GM19452 (cell line): ENCODE results near the gene ADCY3.

ENCODE experiments used
- ATAC-seq: cut with Tn5 transposase; IDR thresholded peaks from one replicate; pipeline ENCODE4 v1.9.1; 2021; ENCODE audit not compliant: unreplicated experiment

The ADCY3 gene

DNA sequence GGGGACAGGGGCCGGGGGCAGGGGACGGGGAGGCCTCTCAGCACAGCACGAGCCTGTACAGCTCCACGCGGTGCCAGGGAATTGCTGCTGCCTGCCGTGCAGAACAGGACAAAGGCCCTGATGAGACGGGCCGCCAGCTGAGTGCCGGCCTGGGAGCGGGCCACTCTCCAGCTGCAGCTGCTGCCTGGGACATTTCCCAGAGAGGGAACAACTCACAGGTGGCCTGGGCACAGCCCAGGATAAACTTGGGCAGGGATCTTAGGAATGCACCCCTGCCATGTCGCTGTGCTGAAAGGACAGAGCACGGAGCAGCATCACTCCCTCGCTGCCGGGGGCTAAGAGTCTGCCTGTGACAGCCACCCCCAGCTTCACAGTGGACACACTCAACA is 88.0 kb downstream of the ADCY3 start:
- ATAC-seq = no peak

DNA sequence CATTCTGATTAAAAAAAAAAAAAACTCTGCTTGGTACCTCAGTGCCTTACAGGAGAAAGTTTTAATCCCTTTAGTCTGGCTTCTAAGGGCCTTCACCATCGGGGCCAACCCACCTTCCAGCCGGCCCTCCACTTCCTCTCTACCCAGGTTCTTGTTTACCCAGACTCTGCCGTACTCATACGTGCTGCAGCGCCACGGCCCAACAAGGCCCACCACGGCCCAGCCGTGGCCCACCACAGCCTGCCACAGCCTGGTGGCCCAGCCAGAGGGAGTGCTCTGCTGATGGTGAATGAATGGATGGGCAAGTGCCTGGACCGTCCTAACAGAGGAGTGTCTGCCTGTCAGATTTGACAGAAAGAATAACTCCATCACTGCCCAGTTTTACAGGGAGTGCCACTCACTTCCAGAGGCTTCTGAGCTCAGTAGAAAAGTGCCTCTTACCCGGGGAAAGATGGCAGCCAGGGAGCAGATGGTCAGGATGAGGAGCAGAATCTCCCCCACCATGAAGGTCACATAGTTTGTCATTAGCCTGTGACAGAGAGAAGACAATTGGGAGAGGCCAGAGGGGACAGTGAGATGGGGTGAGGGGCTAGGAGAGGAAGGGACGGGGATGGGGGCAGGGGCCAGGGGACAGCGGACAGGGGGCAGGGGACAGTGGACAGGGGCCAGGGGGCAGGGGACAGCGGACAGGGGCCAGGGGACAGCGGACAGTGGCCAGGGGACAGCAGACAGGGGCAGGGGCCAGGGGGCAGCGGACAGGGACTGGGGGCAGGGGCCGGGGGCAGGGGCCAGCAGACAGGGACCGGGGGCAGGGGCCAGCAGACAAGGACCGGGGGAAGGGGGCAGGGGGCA is 88.6 kb downstream of the ADCY3 start:
- ATAC-seq = no peak

DNA sequence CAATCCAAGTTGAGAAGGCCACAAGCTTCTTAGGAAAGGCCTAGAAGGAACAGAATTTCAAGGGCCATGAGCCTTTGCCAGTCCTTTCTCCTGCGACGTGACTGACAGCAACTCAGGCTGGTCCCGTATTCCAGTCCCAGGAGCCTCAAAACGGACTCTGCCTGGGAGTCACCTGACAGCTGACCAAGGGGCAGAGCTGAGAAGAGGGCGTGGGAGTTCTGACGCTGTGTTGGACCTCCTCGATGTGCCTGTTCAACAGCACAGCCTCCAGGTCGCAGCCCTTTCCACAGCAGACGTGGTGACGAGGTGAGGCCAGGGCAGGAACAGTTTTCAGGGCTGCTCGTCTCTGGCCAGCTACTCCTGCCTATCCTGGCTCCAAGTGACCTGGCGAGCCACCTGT is 89.3 kb downstream of the ADCY3 start:
- ATAC-seq = no peak

DNA sequence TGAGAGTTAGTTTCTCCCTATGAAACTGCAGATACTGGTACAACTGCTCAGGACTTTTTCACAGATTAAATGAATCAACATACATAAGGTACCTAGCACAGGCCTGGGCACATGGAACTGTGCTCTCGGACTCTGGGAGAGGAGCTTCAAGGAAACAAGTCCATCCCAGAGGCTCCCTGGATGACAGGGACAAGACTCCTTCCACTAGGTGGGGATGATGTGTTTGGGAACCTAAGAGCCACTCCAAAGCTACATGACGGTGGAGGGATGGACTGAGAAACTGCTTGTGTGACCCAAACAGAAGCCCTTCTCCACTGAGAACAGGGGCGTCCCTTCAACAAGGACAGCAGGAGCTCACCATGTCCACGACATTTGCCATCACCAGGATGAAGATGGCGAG is 89.7 kb downstream of the ADCY3 start:
- no peak for ATAC-seq

DNA sequence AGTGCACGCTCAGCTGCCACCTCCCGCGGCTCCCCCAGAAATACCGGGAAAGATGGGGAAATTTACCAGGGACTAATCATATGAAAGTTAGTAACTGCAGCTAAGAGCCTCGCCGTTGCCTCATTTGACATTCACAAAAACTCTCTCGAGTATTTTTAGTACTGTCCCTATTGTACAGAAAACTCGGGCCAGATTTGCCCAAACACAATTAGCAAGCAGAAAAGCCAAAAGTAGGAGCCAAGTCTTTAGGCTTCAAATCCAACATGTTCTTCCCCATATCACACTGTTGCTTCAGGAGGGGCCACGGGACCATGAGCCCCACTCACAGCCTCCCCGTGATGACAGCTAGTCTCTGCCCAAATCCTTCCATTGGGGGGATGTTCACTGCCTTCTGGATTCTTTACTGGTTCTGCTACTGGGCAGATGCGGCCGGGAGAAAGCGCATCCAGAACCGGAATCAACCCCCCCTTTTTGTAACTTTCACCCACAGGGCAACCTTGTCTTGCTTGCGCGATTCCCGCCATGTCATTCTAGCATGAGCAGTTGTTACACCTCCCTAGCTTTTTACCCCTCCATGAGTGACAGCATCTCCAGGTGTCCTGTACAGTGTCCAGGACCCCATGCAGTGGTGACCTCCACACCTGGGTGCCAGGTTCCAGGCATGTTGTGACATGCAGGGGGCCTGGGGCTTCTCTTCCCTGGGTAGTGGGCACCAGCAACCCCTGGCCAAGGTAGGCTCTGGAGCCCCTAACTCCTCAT is 91.6 kb downstream of the ADCY3 start:
- no peak for ATAC-seq

DNA sequence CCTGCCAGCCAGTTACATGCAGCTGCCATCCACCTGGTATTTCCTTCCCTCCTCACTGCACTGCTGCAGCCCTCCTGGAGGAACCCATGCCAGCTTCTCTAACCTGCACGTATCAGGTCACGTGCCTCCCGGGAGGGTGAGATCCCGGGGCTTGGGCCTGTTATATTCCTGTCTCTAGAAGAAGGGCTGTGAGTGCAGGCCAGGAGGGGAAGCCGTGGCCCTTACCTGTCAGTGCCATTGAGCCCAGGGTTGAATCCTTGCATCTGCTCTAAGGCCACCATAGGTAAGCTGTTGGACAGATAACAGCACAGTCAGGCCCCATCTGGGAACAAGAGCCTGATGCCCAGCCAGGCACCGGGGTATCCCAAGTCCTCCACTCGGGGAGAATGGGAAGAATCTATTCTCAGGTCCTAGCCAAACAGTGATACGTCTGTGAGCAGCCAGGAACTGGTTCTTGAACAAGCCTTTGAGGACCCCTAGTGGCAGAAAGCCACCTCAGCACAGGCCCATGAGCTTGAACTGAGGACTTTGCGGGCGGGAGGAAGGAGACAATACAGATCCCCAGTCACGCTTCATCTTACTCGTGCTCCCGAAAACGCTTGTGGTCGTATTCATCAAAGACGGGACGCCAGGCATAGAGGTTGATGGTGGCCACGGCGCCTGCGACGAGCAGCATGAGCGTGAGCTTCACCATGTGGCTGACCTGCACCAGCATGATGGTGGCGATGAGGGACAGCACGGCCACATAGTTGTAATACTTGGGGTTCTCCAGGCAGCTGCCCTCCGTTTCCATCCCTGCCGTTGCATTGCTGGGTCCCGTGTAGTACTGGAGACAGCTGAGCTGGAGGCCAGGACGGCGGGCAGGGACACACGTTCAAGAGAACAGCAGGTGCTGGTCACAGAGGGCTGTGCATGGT is 92.5 kb downstream of the ADCY3 start:
- ATAC-seq = no peak

DNA sequence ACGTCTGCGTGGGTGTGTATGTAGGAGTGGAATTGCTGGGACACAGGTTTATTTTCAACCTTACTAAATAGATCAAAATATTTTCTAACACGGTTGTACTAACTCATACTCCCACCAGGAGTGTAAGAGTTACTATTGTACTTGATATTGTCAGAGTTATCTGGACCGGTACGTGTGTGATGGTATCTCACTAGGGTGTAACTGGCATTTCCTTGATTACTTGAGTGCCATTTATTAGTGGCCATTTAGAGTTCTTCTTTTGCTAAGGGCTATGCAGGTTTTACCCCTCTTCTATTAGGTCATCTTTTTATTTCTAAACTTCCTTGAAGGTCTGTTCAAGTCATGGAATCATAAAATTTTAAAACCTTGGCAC is 93.3 kb downstream of the ADCY3 start:
- no peak for ATAC-seq

DNA sequence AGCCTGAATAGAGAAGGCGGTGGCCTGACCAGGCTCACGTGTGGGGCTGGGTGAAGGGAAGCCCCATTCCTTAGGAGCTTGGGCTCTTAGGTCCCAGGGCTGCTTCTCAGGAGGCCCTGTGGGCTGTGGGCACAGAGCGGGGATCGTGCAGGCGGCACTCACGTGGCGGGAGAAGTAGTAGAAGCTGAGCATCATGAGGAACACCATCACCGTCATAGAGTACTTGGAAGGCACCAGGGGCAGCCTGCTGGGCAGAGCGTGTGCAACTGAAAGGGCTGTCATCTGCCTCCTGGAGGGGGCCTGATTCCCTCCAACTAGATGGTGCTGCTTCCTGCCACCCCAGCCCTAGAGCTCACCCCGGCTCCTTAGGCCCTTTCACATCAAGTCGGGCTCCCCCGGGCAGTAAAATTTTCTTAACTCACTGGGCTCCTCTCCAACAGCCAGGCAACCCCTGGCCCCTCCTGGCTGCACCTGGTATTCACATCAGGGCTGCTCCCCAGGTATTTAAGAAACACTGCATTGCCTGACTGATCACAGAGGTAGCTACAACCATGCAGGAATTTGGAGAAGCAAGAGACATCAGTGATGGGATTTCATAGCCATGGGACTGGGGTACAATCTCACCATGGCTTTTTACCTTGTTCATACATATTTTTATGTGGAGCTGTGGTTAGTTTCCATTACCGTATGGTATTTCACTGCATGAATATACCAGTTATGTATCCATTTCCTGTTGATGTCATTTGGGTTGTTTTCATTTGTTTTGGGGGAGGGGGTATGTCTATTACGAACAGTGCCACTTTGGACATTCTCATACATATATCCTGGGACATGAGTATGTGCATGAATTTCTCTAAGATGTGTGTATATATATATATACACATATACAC is 93.9 kb downstream of the ADCY3 start:
- no peak for ATAC-seq

DNA sequence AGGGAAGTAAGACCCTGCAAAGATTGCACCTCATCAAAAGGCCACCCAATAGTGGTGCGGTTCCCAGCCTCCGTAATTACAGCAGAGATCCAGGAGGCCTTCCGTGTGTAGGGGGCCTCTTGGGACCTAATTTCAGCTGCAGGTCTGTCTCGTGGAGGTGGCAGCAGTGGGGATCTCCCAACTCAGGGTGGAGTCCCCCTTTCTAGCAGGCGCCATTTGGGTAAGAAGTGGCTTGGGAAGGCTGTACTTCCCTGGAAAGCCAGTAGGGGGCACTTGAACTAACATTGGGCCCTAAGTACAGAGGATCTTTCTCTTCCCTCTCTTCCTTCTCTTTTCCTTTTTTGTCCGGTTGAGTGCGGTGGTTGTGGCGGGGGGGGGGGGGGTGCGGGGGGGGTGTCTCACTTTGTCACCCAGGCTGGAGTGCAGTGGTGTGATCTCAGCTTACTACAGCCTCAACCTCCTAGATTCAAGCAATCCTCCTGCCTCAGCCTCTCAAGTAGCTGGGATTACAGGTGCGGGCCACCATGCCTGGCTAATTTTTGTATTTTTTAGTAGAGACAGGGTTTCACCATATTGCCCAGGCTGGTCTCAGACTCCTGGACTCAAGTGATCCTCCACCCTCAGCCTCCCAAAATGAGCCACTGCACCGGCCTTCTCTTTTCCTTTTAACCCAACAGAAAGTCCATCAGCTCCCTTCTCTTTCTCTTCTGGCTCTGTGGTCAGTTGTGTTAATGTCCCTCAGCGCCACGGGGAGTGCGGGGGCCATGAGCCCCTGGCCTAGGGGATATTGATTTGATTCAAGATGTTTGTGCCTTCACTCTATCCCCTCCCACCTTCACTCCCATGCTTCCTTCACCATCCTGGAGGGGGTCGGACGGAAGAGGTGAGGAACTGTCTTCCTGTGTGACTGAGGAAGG is 94.8 kb downstream of the ADCY3 start:
- ATAC-seq = no peak

DNA sequence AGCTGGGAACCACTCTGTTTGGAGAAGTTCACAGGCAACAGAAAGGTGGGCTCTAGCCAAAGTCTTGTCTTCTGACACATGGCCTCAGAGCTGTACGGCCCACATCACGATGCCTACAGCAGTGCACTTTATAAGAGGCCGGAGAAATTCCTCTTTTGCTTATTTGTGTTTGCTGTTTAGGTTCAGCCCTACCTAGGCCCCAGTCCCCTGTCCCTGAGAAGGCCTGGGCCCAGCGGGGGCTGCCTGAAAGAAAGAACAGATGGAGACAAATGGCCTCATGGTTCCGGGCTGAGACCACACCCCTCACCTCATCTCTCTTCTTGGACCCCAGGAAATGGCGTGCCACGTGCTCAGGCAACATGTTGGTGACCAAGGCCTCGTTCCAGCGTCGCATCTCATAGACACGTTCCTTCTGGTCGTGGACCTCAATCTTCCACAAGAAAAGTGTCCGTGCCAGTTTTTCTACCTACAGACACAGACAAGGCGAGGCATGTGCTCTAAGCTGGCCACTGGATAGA is 95.9 kb downstream of the ADCY3 start:
- no peak for ATAC-seq

DNA sequence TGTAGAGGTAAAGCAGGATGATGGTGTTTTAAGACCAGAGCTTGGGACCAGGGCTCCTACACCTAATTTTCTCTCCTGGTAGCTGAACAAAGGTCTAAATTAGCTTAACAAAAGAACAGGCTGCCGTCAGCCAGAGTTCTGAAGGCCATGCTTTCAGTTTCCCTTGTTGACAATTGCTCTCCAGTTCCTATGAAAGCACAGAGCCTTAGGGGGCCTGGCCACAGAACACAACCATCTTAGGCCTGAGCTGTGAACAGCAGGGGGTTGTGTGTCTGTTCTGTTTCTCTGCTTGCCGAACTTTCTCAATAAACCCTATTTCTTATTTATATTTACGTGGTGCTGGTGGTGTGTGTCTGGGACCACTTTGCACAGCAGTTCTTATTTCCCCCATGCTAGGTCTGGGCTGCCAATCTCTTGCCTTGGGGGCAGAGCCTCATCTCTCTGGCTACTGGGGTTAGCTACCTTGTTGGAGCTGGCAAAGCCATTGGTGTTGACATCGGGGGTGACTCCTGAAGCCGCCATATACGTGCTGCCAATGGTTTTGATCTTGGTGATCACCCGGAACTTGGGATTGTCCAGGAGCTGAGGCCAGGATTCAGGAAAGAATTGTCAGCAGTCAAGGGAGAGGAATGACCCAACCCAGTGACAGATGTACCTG is 97.9 kb downstream of the ADCY3 start:
- ATAC-seq = no peak

DNA sequence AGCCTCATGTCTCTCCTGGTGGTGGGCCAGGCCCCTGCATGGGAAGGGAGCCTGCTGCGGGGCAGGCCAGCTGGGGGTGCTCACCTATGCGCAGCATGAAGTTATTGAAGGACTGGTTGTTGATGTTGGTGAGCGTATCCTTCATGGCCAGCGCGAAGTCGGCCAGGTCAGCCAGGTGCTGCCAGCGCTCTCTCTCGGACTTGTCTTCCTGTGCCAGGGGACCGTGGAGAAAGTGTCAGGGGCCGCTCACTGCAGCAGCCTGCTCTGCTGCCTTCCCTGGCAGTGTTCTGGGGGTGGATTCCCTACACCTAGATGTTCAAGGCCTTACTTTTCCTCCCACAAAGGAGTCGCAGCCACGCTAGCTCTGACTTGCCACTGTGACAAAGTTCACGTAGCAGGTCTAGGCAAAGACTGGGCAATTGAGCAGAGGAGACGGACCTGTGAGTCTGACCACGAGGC is 98.6 kb downstream of the ADCY3 start:
- no peak for ATAC-seq

DNA sequence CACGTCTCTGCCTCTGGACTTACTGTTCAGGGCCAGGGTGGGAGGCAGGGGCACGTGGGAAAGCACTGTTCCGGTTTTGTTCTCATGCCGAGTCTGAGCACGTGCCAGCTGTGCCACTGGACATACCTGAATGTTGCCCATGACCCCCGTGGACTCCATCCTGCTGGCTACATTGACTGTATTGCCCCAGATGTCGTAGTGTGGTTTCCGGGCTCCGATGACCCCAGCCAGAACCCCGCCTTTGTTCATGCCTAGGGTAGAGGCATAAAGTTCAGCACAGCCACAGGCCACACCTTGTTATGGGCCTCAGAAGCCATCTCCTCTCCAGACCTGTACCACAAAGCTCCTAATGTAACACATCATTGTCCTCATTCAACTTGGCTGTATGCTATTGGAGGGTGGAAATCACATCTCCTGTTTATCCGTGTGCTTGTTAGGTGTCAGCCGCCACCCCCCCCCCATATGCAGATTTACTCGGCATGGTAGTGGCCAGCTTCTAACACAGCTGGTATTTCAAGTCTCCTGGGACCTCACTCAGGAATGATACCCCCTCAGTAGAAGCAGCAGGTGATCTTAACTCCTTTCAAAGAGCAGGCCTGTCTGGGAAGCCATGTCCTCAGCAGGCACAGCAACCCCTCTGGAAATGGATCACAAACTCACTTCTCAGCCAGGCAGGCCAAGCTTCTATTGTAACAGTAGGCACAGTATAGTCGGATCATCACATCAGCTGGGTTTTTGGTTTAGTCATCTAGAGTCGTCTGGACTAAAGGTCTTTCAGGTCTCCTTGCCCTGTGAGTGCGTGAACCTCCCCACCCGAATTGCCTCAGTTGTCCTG is 99.2 kb downstream of the ADCY3 start:
- ATAC-seq = no peak

DNA sequence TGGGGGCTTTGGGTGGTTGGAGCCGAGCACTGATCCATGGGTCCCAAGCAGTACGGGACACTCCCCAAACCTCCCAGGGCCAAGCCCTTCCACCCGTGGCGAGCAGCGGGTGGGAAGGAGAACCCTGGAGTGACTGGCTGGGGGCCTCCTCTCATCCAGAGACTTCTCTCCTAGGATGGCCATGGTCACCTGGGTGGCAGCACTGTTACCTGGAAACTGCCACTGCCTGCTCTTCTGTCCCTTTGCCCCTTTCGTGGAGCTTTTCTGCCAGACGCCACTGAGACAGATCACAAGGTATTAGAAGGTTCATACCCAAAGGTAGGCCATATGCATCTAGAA is 99.9 kb downstream of the ADCY3 start:
- ATAC-seq = no peak

DNA sequence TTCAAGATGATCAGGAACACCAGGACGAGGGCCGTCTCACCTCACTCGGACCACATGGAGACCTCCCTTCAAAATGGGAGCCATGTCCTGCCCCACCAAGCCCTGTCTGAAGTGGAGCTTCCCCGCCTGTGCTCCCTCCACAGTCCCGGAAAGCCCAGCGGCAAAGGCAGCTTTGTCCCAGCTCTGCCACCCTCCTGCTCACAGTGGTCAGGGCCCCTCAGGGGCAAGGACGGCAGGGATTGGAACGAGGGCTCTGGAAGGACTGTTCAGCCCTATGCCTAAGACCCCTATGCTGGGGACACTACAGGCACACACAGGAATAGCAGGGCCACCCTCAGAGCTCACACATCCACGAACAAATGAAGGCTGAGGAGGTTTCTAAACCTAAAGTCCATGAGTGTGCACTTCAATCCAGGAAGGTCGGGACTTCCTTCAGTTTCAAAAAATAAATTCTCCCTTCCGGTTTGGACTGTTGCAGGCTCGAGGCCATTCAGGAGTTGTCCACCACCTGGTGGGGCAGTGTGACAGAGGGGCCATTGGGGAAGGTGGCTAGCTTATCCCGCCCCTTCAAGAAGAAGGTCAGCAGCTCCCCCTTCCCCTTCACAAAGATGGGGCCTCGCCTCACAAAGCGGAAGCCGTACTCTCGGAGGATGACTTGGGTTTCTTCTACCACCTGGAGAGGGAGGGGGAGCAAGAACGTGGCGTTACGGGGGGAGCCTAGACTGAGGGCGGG is 100.4 kb downstream of the ADCY3 start:
- ATAC-seq = no peak

DNA sequence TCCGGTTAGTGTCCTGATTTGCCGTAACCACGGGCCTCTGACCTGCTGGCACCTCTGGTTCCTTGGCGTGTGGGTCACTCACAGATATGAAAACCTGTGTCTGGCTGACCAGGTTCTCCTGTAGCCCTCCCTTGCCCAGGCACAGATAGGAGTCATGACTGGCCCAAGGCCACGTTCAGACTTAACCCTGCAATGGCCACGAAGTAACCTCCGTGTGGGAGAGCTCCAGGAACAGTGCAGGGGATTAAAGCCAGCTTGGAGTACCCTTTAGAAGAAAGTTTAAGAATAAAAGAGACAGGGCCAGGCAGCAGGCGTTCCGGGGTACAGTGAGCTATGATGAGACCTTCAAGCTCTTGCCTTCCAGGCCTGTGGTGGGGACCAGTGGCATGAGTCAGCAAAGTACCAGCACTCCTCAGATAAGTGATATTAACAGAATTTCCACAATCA is 101.3 kb downstream of the ADCY3 start:
- no peak for ATAC-seq

DNA sequence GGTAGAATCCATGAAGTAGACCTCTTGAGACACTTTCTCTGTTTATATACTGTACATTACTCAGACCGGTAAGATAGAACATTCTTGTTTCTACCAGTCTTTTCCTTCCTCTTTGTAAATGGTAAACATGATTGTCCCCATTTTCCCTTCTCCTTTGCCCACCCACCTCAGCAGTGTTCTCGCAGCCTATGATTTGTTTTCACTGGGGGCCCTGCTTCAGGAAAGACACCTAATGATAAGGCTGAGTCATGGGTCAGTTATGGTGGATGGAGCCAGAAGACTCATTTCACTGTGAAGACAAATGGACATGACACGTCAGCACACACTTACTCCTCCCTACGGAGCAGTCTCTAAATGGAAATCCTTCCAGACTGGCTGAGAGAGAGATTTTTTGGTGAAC is 103.2 kb downstream of the ADCY3 start:
- no peak for ATAC-seq
